Fibroblast of peridontal ligament (primary cell): ENCODE results near the gene NIP7.

ENCODE experiments used
- DNase-seq: peaks from one replicate; pipeline ENCODE4 v3.0.0-alpha.2; 2010; ENCODE audit errors: extremely low read depth

NIP7 gene

DNA sequence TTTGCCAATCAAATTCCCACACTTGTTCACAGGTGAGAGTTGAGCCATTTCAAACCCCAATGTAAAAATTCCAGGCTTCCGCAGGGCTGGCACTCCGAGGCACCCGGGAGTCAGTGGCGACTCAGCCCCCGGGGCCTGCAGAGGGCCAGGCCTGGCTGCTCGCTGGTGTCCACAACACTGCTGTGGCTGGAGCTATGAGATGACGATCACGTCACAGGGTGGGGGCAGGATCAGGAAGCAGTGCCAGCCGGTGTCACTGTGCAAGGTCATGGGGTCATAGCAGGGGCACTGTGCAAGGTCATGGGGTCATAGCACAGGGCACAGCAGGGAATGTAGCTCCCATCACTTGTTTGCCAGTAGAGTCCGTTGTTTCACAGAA lies 20.7 kb upstream of the NIP7 start:
- no peak for DNase-seq

DNA sequence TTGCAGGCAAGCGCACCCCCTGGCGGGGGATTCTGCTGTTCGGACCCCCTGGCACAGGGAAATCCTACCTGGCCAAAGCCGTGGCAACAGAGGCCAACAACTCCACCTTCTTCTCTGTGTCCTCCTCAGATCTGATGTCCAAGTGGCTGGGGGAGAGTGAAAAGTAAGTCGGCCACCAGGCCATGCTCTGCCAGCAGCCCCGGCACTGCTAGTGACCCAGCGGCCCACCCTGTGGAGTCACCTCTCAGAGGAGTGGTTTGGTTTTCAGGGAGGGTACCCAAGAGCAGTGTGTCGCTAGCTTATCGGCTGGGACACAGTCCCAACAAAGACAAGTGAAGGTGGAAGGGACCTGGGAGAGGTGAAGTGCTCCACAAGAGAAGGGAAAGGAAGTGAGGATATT lies 20.2 kb upstream of the NIP7 start:
- no peak for DNase-seq

DNA sequence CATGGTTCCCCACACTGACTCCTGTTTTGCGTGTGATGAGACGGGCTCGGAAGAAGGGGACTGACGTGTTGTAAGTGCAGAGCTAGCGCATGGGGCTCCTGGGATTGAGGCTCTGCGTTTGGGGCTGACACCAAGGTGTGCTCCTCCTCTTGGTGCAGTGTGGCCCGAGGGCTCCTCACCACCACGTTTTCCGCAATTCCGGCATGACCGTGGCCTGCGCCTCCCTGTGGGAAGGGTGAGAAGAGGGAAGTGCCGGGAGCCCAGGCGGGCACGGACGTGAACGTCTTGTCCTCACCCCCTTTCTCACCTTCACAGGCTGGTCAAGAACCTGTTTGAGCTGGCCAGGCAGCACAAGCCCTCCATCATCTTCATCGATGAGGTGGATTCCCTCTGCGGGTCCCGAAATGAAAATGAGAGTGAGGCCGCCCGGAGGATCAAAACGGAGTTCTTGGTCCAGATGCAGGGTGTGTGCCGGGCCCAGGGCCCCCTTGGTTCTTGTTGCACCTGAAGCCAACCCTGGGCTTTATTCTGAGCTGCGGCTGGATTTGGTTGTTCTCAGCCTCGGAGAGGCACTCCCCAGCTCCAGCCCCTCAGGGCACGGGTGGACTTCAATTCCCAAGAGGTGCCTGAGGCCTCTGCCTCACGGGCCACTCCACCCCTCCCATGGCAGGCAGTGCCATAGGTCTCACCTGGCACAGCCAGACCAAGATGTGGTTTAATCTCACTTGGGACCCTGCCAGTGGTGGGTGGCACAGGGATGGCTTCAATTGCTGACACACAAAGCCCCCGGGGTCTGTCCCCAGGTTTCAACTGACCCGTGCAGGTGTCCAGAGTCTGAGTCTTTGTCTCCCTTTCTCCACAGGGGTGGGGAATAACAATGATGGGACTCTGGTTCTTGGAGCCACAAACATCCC lies 19.5 kb upstream of the NIP7 start:
- DNase-seq: no peak

DNA sequence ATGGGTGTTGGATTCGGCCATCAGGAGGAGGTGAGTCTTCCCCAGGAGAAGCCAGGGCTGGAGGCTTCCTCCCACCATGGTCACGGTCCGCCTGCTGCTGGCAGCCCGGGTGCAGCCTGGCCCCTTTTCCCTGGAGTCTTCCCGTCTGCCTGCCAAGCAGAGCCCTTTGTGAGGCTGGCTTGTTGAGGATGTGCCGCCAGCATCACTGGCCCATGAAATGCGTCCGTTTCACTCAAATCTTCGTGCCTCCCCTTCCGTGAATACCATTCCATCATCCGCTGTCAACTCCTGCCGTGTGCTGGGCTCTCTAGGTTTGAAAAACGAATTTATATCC lies 18.9 kb upstream of the NIP7 start:
- DNase-seq: no peak

DNA sequence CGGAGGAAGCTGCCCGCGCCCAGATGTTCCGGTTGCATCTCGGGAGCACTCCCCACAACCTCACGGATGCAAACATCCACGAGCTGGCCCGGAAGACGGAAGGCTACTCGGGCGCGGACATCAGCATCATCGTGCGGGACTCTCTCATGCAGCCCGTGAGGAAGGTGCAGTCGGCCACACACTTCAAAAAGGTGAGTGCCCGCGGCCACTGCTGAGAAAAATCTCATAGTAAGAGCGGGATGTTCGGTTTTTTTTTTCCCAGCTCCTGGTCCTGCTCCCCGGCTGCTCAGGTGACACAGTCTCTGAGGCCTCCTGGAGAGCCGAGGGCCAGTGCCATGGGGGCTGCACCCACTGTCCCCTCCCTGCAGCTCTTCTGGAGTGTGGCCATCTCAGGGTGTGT lies 18.5 kb upstream of the NIP7 start:
- no peak for DNase-seq

DNA sequence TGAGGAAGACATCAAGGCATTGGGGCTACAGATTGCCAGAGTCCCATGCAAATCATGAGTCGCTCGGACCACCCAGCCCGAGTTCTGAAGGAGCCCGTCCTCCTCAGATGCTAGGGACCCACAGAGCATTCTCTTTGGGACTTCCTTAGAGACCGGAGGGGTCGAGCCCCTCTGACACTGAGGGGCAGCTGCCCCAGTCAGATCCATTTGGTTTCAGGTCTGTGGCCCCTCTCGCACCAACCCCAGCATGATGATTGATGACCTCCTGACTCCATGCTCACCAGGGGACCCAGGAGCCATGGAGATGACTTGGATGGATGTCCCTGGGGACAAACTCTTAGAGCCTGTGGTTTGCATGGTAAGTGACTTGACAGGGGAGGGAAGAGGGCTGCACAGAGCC lies 17.2 kb upstream of the NIP7 start:
- DNase-seq: no peak

DNA sequence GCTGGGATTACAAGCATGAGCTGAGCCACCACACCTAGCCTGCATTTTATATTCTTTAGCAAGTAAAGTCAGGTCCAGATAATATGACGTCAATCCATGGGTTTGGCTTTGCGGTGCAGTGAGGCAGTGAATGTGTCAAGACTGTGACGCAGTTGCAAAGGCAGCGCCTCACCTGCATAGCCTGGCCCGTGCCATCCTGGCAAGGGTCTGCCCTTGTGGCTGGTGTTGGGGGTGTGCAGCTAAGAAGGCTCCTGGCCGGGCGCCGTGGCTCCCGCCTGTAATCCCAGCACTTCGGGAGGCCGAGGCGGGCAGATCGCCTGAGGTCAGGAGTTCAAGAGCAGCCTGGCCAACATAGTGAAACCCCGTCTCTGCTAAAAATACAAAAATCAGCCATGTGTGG lies 16.2 kb upstream of the NIP7 start:
- no peak for DNase-seq

DNA sequence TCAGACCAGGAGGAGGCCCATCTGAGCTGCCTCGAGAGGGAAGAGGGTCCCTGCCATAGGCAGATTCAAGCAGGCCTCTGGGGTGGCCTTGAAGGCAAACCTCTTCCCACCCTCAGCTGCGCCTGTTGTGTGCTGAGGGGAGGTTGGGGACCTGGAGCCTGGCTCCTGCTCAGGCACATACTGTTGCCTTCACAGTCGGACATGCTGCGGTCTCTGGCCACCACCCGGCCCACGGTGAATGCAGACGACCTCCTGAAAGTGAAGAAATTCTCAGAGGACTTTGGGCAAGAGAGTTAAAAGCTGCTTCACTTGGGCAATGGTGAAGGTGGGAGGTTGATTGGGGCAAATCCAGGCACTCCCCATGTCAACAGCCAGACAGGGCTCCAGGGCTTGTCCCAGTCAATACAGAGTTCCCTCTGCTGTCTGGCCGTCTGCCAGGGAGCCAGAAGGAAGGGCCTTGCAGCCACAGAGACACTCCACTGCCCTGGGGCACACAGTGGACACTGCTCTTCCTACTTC lies 15.5 kb upstream of the NIP7 start:
- DNase-seq: no peak

DNA sequence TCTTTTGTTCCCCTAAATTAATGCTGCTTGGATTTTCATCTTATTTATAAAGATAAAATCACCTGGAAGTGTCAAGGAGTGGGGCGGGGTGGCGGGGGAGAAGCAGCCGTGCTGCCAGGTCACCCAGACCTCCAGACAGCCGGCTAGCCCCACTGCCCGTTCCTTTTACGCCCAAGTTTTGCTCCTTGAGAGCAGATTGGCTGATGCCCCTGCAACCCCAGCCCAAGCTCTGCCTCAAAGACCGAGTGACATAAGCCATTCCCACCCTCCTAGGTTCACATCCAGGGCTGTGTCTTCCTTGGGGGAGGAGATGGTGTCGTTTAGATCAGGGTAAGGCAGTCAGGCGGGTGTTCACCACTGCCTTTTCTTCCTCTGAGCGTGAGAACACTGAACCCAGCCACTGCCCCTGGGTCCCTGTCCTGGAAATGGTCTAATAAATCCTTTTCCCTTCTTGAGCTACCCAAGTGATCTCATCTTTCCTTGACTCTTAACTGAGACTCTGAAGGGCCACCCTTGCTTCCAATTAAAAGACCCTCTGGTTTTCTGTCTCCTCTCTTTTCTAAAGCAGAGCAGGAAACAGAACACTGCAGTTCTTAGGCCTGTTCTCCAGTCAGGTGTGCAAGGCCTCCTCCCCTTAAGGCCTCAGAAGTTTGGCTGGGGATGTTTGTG lies 14.9 kb upstream of the NIP7 start:
- no peak for DNase-seq

DNA sequence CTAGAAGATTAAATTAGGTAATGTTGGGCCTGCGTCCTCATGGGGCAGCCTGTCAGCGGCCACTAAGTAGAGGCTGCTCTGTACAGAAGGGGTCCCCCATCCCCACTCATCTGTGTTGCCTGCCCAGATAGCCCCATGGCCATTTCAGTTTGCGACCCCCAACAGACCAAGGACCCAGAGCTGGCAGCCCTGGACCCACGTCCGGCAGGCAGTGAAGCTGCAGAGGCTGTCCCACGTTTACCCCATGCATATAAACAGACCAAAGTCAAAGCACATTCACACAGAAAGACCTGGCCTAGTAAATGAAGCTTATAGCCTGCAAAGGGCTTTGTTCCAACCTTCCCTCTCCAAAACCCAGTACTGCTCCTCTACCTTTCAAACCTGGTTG lies 13.8 kb upstream of the NIP7 start:
- no peak for DNase-seq

DNA sequence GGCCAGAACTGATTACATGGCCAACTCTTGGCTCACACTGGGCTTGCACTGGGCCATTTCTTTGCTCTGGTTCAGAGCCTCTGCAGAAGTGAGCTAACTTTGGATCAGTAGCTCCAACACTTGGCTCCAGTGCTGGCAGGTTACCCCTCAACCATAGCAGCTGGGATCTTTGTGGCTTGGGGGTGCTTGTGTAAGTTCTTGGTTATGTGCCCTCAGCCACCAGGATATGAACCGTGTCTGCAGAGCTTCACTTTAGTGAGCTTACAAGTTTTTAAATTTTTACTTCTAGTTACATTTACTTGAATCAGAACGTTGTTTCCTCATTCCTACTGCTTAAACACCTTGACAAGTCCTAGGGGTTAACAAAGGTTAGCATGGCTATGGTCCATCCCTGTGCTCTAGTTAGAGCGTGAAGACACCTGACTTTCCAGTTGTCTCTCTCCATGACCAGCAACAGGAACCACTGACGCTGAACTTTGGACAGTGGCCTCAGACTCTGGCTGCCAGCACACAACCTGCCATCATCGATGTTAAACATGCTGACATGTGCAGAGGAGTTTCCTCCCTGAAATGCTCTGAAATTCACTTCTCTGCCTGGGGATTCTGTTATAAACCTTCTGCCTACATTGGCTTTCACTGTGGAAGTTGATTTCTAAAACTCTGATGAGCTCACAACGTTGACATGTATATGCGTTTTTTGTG lies 13.2 kb upstream of the NIP7 start:
- DNase-seq: no peak

DNA sequence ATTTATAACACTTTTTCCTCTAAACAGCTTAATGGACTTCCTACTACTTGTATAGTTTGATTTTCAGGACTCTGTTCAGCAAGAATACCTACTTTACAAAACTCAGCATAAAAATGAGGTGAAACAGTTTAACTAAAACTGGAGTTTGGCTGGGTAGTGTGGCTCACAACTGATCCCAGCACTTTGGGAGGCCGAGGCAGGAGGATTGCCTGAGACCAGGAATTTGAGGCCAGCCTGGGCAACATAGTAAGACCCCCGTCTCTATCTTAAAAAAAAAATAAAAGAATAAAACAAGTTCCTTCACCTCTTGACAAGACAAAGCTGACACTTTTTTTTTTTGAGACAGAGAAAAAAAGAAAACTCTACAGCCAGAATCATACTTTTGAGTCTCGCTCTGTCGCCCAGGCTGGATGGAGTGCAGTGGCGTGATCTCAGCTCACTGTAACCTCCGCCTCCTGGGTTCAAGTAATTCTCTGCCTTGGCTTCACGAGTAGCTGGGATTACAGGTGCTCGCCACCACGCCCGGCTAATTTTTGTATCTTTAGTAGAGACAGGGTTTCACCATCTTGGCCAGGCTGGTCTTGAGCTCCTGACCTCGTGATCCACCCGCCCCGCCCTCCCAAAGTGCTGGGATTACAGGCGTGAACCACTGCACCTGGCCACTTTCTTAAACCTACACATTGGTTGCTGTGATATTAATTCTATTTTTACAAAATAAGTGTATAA lies 11.8 kb upstream of the NIP7 start:
- DNase-seq: no peak

DNA sequence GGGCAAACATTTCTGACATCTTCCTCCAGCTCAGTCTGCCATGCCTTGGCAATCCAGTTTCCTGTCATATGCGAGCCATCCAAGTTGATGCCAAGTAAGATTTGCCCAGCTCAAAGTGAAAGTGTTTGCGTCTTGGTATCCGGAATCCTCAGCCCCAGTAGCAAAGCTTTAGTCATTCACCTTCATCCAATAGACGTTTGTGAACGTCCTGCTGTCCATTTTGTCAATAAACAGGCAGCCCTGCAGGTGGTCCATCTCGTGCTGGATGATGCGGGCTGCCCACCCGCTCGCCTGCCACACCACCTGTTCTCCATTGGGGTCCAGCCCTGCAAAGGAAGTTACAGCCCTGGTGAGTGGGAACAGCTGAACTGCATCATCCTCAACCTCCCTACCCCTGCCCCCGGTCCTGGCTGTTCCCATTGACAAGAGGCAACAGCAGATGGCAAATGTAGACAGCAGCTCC lies 10.7 kb upstream of the NIP7 start:
- no peak for DNase-seq

DNA sequence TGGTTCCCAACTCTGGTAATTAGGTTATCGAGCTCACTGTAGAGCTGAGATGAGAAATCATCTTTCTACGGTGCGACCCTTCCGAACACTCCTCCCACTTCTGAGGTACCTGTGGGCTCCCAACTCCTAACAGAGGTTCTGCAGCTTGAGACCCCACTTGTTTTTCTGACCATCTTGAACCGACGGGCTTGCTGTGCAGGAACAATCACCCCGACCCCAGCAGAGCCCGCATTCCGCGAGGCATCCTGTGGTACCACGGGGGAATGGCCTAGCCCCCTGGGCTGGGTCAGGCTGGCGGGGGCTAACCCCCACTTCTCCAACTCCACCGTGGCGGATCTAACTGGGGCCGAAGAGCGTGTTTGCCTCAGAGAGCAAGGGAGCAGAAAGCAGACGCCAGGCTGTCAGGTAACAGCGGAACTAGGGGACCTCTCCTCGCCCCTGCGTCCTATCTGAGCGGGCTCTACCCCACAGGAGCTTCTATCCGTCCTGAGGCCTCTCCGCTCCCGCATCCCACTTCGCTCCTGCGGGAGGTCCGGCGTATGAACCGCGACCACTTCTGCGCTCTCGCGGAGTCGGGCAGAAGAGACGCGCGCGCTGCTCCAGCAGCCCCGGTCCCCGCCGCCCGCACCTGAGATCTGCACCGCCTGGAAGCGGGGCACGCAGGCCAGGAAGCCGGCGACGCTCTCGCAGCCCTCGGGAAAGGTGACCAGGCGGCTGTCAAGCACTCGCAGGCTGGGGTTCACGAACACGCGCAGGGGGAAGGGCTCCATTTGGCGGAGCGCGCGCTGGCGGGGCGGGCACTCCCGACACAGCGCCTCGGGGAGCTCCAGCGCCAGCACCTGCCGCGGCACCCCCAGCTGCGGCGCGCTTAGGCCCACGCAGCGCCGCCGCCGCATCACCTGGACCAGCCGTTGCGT lies 9.9 kb upstream of the NIP7 start:
- DNase-seq: no peak

DNA sequence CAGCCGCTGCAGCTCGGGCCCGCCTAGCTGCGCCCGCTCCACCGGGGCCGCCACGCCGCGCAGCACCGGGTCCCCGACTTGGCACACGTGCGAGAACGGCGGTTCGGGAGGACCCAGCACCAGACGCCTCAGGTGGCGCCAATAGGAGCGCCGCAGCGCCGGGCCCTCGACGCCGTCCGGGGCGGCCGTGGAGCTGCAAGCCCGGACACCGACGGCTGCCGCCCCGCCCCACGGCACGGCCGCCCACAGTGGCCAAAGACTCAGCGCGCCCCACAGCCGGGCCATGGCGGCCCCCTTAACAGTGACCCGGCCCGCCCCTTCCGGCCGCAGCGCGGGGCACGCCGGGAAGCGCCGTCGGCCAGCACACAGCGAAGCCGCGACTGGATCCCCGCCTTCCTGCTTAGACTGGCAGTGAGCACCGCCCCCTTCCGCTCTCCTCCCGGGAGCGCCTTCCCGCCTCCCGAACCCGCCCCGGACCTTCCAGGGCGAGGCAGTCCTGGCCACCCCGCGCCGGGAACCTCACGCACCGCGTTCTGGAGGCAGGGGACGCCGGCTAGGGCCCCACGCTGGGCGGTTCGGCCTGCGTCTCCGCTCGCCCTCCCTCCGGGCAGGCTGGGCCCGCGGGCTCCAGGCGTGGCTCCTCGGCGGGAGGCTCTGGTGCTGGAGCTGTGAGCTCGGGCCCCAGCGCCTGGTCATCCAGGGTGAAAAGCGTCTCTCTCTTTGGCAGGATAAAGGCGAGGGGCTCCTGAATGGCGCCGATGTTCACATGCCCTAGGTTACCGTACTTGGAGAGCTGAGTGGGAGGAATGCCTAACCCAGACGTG lies 9.1 kb upstream of the NIP7 start, which contains the start of gene PDF:
Gene PDF (minus strand): TSS at position 303 of the 824 bp plus-strand sequence. CDS start 18 bp downstream, at position 285.
- peak; percentile 85 for DNase-seq

DNA sequence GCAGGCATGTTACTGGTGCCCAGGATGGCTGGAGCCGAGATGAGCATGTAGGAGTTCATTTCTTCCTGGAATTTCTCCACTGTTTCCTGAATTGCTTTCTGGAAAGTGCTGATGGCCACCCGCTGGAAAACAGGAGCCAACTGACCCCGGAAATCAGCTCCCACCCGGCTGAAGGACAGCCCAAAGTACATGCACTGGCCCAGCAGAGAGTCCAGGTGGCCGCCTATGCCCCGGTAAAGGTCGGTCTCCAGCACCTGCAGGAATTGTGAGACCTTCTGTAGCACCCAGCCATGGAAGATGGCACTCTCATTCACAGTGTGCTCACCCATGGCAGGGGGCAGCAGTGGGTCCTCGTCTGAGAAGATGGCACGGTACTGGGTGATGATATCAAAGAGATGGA lies 4.9 kb upstream of the NIP7 start:
- no peak for DNase-seq

DNA sequence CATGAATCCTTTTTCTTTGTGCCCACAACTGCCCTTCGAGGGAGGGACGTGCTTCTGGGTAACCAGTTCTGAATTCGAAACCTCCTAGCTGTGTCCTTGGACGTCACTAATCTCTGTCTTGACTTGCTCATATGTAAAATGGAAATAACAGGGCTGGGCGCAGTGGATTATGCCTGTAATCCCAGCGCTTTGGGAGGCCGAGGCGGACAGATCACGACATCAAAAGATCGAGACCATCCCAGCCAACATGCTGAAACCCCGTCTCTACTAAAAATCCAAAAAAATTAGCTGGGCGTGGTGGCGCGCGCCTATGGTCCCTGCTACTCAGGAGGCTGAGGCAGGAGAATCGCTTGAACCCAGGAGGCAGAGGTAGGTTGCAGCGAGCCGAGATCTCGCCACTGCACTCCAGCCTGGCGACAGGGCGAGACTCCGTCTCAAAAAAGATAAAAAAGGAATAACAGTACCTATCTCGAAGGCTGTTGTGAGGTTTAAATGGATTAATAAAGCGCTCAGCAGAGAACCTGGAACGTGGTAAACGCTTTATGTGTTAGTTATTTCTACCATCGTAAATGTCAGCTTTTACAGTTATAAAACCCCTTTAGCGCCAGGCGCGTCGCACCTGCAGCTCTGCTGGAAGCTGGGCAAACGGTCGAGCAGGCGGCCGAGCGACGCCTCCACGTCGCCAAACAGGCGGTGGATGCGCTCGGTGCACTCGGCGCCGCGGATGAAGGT lies 849 bp upstream of the NIP7 start:
- no peak for DNase-seq

DNA sequence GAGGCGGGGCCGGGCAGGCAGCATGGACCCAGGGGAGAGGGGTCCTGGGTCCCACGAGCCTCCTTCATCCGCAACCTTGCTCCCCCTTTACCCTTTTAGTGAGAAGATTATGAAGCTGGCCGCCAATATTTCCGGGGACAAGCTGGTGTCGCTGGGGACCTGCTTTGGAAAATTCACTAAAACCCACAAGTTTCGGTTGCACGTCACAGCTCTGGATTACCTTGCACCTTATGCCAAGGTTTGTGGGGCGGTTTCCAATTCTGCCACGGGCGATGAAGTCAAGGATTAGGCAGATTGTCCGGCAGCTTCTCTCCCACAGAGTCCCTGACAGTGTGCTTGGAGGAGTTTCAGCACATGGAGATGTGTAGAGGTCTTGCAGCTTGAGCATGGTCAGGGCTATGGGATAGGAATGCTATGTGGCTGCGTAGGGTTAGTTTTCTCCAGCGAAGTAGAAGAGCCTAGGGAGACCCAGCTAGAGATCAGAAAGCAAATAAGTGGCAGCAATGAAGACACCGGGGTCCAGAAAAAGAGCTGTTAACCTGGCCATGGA lies 598 bp downstream of the NIP7 start:
- no peak for DNase-seq

DNA sequence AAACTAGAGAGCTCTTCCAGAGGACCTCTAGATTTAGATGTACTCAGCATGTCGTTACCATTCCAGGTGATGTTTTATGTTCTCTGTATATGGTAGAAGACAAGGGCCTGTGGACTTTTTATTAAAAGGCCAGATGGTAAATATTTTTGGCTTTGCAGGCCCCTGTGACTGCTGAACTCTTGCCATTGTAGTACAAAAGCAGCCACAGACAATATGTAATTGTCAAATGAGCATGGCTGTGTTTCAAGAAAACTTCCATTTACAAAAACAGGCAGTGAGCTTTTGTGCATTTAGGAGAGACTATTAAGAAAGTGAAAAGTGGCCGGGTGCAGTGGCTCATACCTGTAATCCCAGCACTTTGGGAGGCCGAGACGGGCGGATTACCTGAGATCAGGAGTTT lies 4.6 kb downstream of the NIP7 start:
- DNase-seq: no peak
